MM.1S (cell line): ENCODE data around the gene CCDC8.

ENCODE experiments used
- EZH2phosphoT487 ChIP-seq: fragments of 300-600 bp; sonication (generic); IDR thresholded peaks from 2 replicates; pipeline ENCODE4 v1.6.1; 2018; ENCODE audit warnings: antibody characterized with exemption, low read length
- TF ChIP-seq, protein P1 (sequence below): fragments of 300-600 bp; sonication (generic); IDR thresholded peaks from 2 replicates; pipeline ENCODE4 v1.5.1; 2016; ENCODE audit warnings: antibody characterized with exemption, low read length, mixed read lengths

DNA sequence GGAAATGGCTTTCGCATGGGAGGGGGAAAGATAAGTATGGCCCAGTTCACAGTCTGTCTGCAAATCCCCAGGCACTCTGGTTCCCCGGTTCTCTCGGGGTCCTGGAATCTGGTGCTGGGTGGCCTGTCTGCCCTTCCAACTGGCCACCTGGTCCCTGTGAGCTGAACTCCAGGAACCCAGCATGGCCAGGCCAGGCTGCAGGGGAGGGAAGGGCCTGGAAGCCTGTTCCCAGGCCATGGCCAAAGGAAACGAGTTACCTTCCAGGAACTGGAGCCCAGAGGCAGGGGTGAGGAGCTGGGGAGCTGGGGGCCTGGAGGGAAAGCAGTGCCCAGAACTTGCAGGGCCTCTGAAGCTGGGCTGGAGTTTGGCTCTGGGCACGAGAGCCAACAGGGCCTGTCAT lies 34.5 kb upstream of the CCDC8 start:
- TF ChIP-seq, protein P1, sequence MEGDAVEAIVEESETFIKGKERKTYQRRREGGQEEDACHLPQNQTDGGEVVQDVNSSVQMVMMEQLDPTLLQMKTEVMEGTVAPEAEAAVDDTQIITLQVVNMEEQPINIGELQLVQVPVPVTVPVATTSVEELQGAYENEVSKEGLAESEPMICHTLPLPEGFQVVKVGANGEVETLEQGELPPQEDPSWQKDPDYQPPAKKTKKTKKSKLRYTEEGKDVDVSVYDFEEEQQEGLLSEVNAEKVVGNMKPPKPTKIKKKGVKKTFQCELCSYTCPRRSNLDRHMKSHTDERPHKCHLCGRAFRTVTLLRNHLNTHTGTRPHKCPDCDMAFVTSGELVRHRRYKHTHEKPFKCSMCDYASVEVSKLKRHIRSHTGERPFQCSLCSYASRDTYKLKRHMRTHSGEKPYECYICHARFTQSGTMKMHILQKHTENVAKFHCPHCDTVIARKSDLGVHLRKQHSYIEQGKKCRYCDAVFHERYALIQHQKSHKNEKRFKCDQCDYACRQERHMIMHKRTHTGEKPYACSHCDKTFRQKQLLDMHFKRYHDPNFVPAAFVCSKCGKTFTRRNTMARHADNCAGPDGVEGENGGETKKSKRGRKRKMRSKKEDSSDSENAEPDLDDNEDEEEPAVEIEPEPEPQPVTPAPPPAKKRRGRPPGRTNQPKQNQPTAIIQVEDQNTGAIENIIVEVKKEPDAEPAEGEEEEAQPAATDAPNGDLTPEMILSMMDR: no peak
- no peak for TF ChIP-seq EZH2phosphoT487
